K562 (cell line): ENCODE results near the gene CTDSP2. TPM values are rescaled to one million over a fixed set of nuclear protein-coding genes. Genes with fewer than 3 reads are reported as not detected.

ENCODE experiments used
- ATAC-seq: fragments of 200-7000 bp; cut with Tn5 transposase; 3 replicates; pipeline ENCODE4 v1.9.1; 2020; ENCODE audit warnings: moderate library complexity
- BruUV-seq: library from RNA; stranded (reverse); fragments of 400-500 nt; replicated peaks from 2 replicates; lab custom pipeline; 2021; lab: Mats Ljungman, UMichigan
- CTCF ChIA-PET: fragments of 300-600 bp; formaldehyde crosslinking; extraction: SDS; loops from one replicate; lab custom pipeline; 2021; ENCODE audit warnings: low intra/inter-chr PET ratio; lab: Yijun Ruan, JAX
- POLR2A ChIA-PET: fragments of 300-600, 350-650 bp; sonication (Branson Sonifier 250); formaldehyde crosslinking; extraction: SDS; loops from one replicate; lab custom pipeline; 2021; ENCODE audit warnings: antibody characterized with exemption, inconsistent platforms; lab: Yijun Ruan, JAX
- DNase-seq, 4 experiments: peaks; one replicate each; pipeline versions ENCODE4 v3.0.0 to v3.0.0-alpha.2; 2011 to 2018; ENCODE audit warnings: low spot score in 3 of 4, mixed read lengths in 3 of 4; ENCODE audit errors: extremely low read depth in 1 of 4
- FAIRE-seq: peaks from 2 replicates; lab custom pipeline; 2011; peaks lifted over from hg19 to GRCh38; lab: Jason Lieb, UNC
- H2AFZ ChIP-seq: 2 replicates; pipeline ENCODE4 v1.6.0; 2011; ENCODE audit warnings: low read depth, low read length, control low read depth, inconsistent platforms
- H3K27ac ChIP-seq: fragments of 200-600 bp; 3 replicates; pipeline ENCODE4 v1.8.0; 2011; ENCODE audit warnings: low read depth, mild to moderate bottlenecking, control low read depth, inconsistent platforms, low read length, moderate library complexity, mixed read lengths; ENCODE audit errors: extremely low read depth
- H3K27me3 ChIP-seq, 2 experiments: fragments of 300-600 bp in 1 of 2; 2 replicates in 1 of 2; 3 replicates in 1 of 2; pipeline versions ENCODE4 v1.6.0 to v1.8.0; 2011; ENCODE audit warnings: inconsistent platforms in 2 of 2, low read length in 2 of 2, mild to moderate bottlenecking in 1 of 2, mixed read lengths in 1 of 2, moderate library complexity in 1 of 2; ENCODE audit not compliant: control insufficient read depth in 2 of 2, insufficient read depth in 2 of 2
- H3K36me3 ChIP-seq: fragments of 300-600 bp; 3 replicates; pipeline ENCODE4 v1.8.0; 2011; ENCODE audit warnings: mild to moderate bottlenecking, low read length, inconsistent platforms; ENCODE audit not compliant: control insufficient read depth, insufficient read depth
- H3K4me1 ChIP-seq, 2 experiments: fragments of 200-600 bp in 1 of 2; replicated peaks in 1 of 2; 2 replicates in 1 of 2; 3 replicates in 1 of 2; pipeline versions ENCODE4 v1.5.1 to v1.8.0; 2011; ENCODE audit warnings: inconsistent platforms in 2 of 2, low read length in 2 of 2, mild to moderate bottlenecking in 1 of 2, mixed read lengths in 1 of 2, moderate library complexity in 1 of 2; ENCODE audit not compliant: control insufficient read depth in 2 of 2, insufficient read depth in 2 of 2
- H3K4me2 ChIP-seq: 2 replicates; pipeline ENCODE4 v1.6.1; 2011; ENCODE audit warnings: low read length, control low read depth, inconsistent platforms, mixed read lengths; ENCODE audit not compliant: insufficient read depth
- H3K4me3 ChIP-seq: fragments of 200-600 bp; sonication (generic), shearing (Covaris generic); 2 replicates; pipeline ENCODE4 v1.5.1; 2016; ENCODE audit warnings: control low read depth, inconsistent platforms
- H3K79me2 ChIP-seq: fragments of 200-600 bp; 3 replicates; pipeline ENCODE4 v1.8.0; 2011; ENCODE audit warnings: low read length, inconsistent platforms; ENCODE audit not compliant: control insufficient read depth, insufficient read depth
- H3K9ac ChIP-seq, 2 experiments: 2 replicates each; pipeline versions ENCODE4 v1.6.0 to v1.6.1; 2011; ENCODE audit warnings: low read depth in 2 of 2, low read length in 2 of 2, control low read depth in 1 of 2, inconsistent platforms in 1 of 2, mild to moderate bottlenecking in 1 of 2, mixed read lengths in 1 of 2; ENCODE audit not compliant: insufficient read depth in 1 of 2
- H3K9me1 ChIP-seq: one replicate; pipeline ENCODE4 v1.6.0; 2011; ENCODE audit warnings: inconsistent platforms, mild to moderate bottlenecking, low read length, moderate library complexity; ENCODE audit not compliant: control insufficient read depth, insufficient read depth
- H3K9me3 ChIP-seq: replicated peaks from 2 replicates; pipeline ENCODE4 v1.5.1; 2011; ENCODE audit warnings: low read depth, low read length, inconsistent platforms; ENCODE audit not compliant: control insufficient read depth, insufficient read depth
- H4K20me1 ChIP-seq: replicated peaks from 2 replicates; pipeline ENCODE4 v1.6.1; 2011; ENCODE audit warnings: low read length, inconsistent platforms, mixed read lengths; ENCODE audit not compliant: control insufficient read depth, insufficient read depth
- CREBBP ChIP-seq: IDR thresholded peaks from one replicate; pipeline ENCODE4 v1.6.1; 2012; ENCODE audit warnings: low read depth, mild to moderate bottlenecking, control low read depth, inconsistent platforms, low read length
- CTCF ChIP-seq, 3 experiments: IDR thresholded peaks in 2 of 3; conservative IDR thresholded peaks in 1 of 3; 2 replicates each; pipeline ENCODE4 v1.5.1; 2011 to 2012; ENCODE audit warnings: low read length in 3 of 3, mild to moderate bottlenecking in 3 of 3, control low read depth in 2 of 3, improper control_type of control experiment in 1 of 3, inconsistent platforms in 1 of 3, low read depth in 1 of 3, mixed read lengths in 1 of 3, moderate library complexity in 1 of 3; ENCODE audit not compliant: insufficient read depth in 2 of 3
- RAD21 ChIP-seq, 2 experiments: fragments of 250-450 bp in 1 of 2; fragments of 450-650 bp in 1 of 2; sonication (Bioruptor Pico) in 1 of 2; formaldehyde crosslinking in 1 of 2; IDR thresholded peaks in 1 of 2; conservative IDR thresholded peaks in 1 of 2; 2 replicates each; pipeline versions ENCODE4 v1.4.0 to v1.8.0; 2020 to 2022; ENCODE audit warnings: mild to moderate bottlenecking in 2 of 2, moderate library complexity in 1 of 2
- SMC3 ChIP-seq: conservative IDR thresholded peaks from 2 replicates; pipeline ENCODE4 v1.6.1; 2011; ENCODE audit warnings: low read depth, low read length, improper control_type of control experiment; ENCODE audit not compliant: insufficient read depth
- TEAD4 ChIP-seq, 2 experiments: sonication (generic) in 1 of 2; formaldehyde crosslinking in 1 of 2; IDR thresholded peaks; 2 replicates each; pipeline versions ENCODE4 v1.6.1 to v1.8.0; 2012 to 2022; ENCODE audit warnings: borderline replicate concordance in 1 of 2, inconsistent platforms in 1 of 2, low read length in 1 of 2, mild to moderate bottlenecking in 1 of 2, missing genetic modification reagents in 1 of 2
- VEZF1 ChIP-seq: fragments of 200-800 bp; sonication (Bioruptor generic); IDR thresholded peaks from 2 replicates; pipeline ENCODE4 v1.6.1; 2017; ENCODE audit warnings: missing genetic modification characterization, missing compliant biosample characterization
- ZNF239 ChIP-seq: fragments of 250-450 bp; sonication (Bioruptor Pico); IDR thresholded peaks from 2 replicates; pipeline ENCODE4 v1.4.0; 2020; ENCODE audit warnings: mild to moderate bottlenecking
- ZNF655 ChIP-seq: fragments of 250-450 bp; sonication (Bioruptor Pico); IDR thresholded peaks from 2 replicates; pipeline ENCODE4 v1.5.0; 2021
- WGBS: fragments of 100-300 bp; shearing (Covaris generic); methylation state at CpG from one replicate; pipeline ENCODE4 v1.1.6; 2016; ENCODE audit warnings: low coverage, mixed read lengths; ENCODE audit not compliant: insufficient coverage; ENCODE audit errors: missing lambda C conversion rate; 5-methylcytosine and 5-hydroxymethylcytosine counted together
- in situ Hi-C: fragments of 300-500 bp; cut with MboI; formaldehyde crosslinking; loops from 4 replicates; pipeline ENCODE4 v1.15.0; 2018; ENCODE audit warnings: inconsistent platforms, mixed read lengths
- intact Hi-C: fragments of 100-400 bp; cut with micrococcal nuclease; formaldehyde crosslinking; loops from 2 replicates; pipeline ENCODE4 v1.14.2; 2022
- polyA plus RNA-seq, 8 experiments: library from polyadenylated mRNA; depleted of rRNA in 4 of 8; stranded (reverse) in 5 of 8; unstranded in 3 of 8; fragments of >200 nt; fragmentation: Nextera tagmentation in 2 of 8; fragmentation: Illumina TruSeq in 1 of 8; extraction: Ambion mirVana in 2 of 8; extraction: Trizol in 1 of 8; gene quantifications; 2 replicates each; pipeline versions ENCODE4 v1.2.1 to v1.2.3, GENCODE V29; 2011 to 2014; ENCODE audit warnings: inconsistent platforms in 1 of 8, missing spikeins in 1 of 8
- total RNA-seq, 7 experiments: library from RNA; depleted of rRNA in 6 of 7; stranded (reverse); fragments of >200 nt in 6 of 7; fragmentation: Illumina TruSeq in 2 of 7; extraction: Trizol in 2 of 7; gene quantifications; 2 replicates each; pipeline versions ENCODE4 v1.2.1 to v1.2.3, GENCODE V29; 2011 to 2021; ENCODE audit warnings: low replicate concordance in 1 of 7
- TF ChIP-seq, protein P1 (sequence below): sonication (generic); formaldehyde crosslinking; IDR thresholded peaks from 2 replicates; pipeline ENCODE4 v1.8.1; 2023; ENCODE audit warnings: mild to moderate bottlenecking, missing genetic modification reagents

Gene CTDSP2
- total and polyA plus RNA-seq, 9 of the 15 experiments (the other 6 are each of a cell fraction or from before 2014, with no cell fraction given): 20.4 to 108 (median 47.7) TPM

DNA sequence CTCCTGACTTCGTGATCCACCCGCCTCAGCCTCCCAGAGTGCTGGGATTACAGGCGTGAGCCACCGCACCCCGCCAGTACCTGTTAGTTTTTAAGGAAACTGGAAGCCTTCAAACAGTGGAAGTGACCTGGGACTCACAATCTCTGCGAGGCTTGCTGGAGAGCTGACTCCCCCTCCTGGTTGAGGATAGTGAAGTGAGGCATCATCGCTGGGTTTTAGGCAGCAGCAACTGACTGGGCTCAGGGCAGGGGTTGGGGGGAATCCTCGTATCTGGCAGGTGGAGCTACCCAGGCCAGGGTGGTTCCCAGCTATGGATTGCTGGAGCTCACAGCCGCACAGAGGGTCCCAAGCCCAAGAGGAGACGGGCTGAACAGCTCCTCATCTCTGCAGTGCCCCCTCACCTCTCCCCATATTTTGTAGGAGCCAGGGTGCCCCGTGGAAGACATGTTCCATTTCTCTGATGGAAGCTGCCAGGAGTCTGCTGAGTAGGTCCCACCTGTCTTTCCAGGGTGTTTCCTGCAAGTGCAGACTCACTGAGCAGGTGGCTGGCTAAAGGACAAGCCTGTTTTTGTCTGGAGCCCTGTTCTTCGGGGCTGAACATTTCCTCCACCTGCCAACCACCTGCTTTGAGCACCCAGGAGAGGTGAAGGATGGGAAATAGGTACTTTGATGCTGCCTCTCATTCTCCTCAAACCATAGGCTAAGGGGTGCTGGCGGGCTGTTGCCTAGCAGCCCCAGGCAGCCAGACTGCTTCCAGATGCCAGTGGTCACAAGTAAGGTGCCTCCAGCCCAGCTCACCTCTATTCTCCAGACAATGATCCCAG, 31.1 kb downstream of the CTDSP2 start:
- intact Hi-C loops: loop anchor here (2.0 kb wide), 1 partner anchor 57 kb away; no protein-coding TSS in a partner anchor
- H4K20me1 ChIP-seq: no peaks in the 10 kb centered on the region; the same call in 1 of the 2 replicates
- H3K9me1 ChIP-seq: peaks cover 6% of the 10 kb centered on the region
- no peaks in the 10 kb centered on the region for H3K9me3 ChIP-seq
- CTCF ChIA-PET: no interaction called here
- POLR2A ChIA-PET: interaction anchor here (0.5 to 1.3 kb wide), 8 partner anchors 8 to 269 kb away, joined by 3 to 5 read pairs (median 4); no protein-coding TSS in a partner anchor
- WGBS: 66% methylated on average over 12 of the region's 13 CpGs
- H3K4me3 ChIP-seq: no peak overlapping the region
- H3K36me3 ChIP-seq: no peaks in the 10 kb centered on the region; the same call in 2 of the 3 replicates
- FAIRE-seq (peak; percentile 58), ATAC-seq (peak; percentile 61), DNase-seq (peak in 2 of 4 experiments; percentile 27 to 47)
- in situ Hi-C loops: no loop called here
- H3K27ac ChIP-seq: no peak overlapping the region
- H3K4me2 ChIP-seq: no peak overlapping the region
- peaks cover 10 to 25% of the 10 kb centered on the region in 2 experiments; a peak in 3 of 5 replicates for H3K4me1 ChIP-seq
- H3K27me3 ChIP-seq: no peaks in the 10 kb centered on the region
- no peak overlapping the region for H3K9ac ChIP-seq
- no peak overlapping the region for H2AFZ ChIP-seq
- BruUV-seq: no TSS peak
- no peaks in the 10 kb centered on the region for H3K79me2 ChIP-seq
- TF ChIP-seq VEZF1 (CRISPR knock-in tag) (no peak), ZNF655 (CRISPR knock-in tag) (no peak), TEAD4 (IDR thresholded peaks at IDR 0.05; ENCODE audit: low read length) (no peak), TEAD4 (CRISPR knock-in tag; IDR thresholded peaks at IDR 0.05; ENCODE audit: borderline replicate concordance) (no peak), CTCF (IDR thresholded peaks at IDR 0.05 in 2 of 3, conservative IDR thresholded peaks at IDR 0.05 in 1 of 3; ENCODE audit: insufficient read depth in 2 of 3, low read depth in 1 of 3, low read length in 3 of 3) (peak; percentile 41 to 61 (median 56); a peak in 4 of 6 replicates), ZNF239 (CRISPR knock-in tag) (no peak), SMC3 (0 out of 2 replicates have a peak, but pooled peaks have one; percentile 18), RAD21 (CRISPR knock-in tag; conservative IDR thresholded peaks at IDR 0.05 in 1 of 2, IDR thresholded peaks at IDR 0.05 in 1 of 2) (peak in 1 of 2 experiments; percentile 45; a peak in 2 of 4 replicates), CREBBP (no peak)
- TF ChIP-seq, protein P1, sequence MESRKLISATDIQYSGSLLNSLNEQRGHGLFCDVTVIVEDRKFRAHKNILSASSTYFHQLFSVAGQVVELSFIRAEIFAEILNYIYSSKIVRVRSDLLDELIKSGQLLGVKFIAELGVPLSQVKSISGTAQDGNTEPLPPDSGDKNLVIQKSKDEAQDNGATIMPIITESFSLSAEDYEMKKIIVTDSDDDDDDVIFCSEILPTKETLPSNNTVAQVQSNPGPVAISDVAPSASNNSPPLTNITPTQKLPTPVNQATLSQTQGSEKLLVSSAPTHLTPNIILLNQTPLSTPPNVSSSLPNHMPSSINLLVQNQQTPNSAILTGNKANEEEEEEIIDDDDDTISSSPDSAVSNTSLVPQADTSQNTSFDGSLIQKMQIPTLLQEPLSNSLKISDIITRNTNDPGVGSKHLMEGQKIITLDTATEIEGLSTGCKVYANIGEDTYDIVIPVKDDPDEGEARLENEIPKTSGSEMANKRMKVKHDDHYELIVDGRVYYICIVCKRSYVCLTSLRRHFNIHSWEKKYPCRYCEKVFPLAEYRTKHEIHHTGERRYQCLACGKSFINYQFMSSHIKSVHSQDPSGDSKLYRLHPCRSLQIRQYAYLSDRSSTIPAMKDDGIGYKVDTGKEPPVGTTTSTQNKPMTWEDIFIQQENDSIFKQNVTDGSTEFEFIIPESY (CRISPR knock-in tag): peak; percentile 54; the same call in 1 of the 2 replicates
